GM23248 (cell line): Measurements from ENCODE around the gene CARD6. TPM values are rescaled to one million over a fixed set of nuclear protein-coding genes. Genes with fewer than 3 reads are reported as not detected.

ENCODE experiments used
- DNase-seq: peaks from one replicate; pipeline ENCODE4 v3.0.0-alpha.2; 2015
- H2AFZ ChIP-seq: fragments of 200-600 bp; sonication (generic); 2 replicates; pipeline ENCODE4 v1.6.1; 2016; ENCODE audit warnings: antibody characterized with exemption
- H3F3A ChIP-seq: fragments of 200-600 bp; sonication (generic); 2 replicates; pipeline ENCODE4 v1.6.1; 2016; ENCODE audit warnings: mild to moderate bottlenecking, antibody characterized with exemption, mixed run types; ENCODE audit not compliant: insufficient read depth
- H3K27ac ChIP-seq: fragments of 200-600 bp; sonication (generic); 2 replicates; pipeline ENCODE4 v1.5.1; 2016; ENCODE audit warnings: mild to moderate bottlenecking
- H3K27me3 ChIP-seq: fragments of 200-600 bp; sonication (generic); replicated peaks from 2 replicates; pipeline ENCODE4 v1.6.1; 2016; ENCODE audit warnings: mild to moderate bottlenecking; ENCODE audit not compliant: insufficient read depth
- H3K36me3 ChIP-seq: fragments of 200-600 bp; sonication (generic); 2 replicates; pipeline ENCODE4 v1.6.1; 2016; ENCODE audit warnings: low read depth, mild to moderate bottlenecking
- H3K4me1 ChIP-seq: fragments of 200-600 bp; sonication (generic); 2 replicates; pipeline ENCODE4 v1.6.1; 2016; ENCODE audit warnings: mild to moderate bottlenecking; ENCODE audit not compliant: insufficient read depth
- H3K4me2 ChIP-seq: fragments of 200-600 bp; sonication (generic); one replicate; pipeline ENCODE4 v1.6.1; 2016; ENCODE audit warnings: mild to moderate bottlenecking; ENCODE audit not compliant: unreplicated experiment
- H3K4me3 ChIP-seq: fragments of 200-600 bp; sonication (generic); 2 replicates; pipeline ENCODE4 v1.5.1; 2016; ENCODE audit warnings: mild to moderate bottlenecking
- H3K79me2 ChIP-seq: fragments of 200-600 bp; sonication (generic); 2 replicates; pipeline ENCODE4 v1.6.1; 2016; ENCODE audit warnings: mild to moderate bottlenecking; ENCODE audit not compliant: insufficient read depth
- H3K9ac ChIP-seq: fragments of 200-600 bp; sonication (generic); 2 replicates; pipeline ENCODE4 v1.6.1; 2016; ENCODE audit warnings: mild to moderate bottlenecking
- H3K9me2 ChIP-seq: fragments of 200-600 bp; sonication (generic); 2 replicates; pipeline ENCODE4 v1.6.1; 2016; ENCODE audit warnings: mixed run types, mild to moderate bottlenecking, moderate library complexity; ENCODE audit not compliant: insufficient read depth
- H3K9me3 ChIP-seq: fragments of 200-600 bp; sonication (generic); one replicate; pipeline ENCODE4 v1.6.1; 2017; ENCODE audit warnings: low read depth
- H4K20me1 ChIP-seq: fragments of 200-600 bp; sonication (generic); 2 replicates; pipeline ENCODE4 v1.6.0; 2016; ENCODE audit not compliant: insufficient read depth
- EZH2 ChIP-seq: fragments of 200-600 bp; sonication (generic); IDR thresholded peaks from 2 replicates; pipeline ENCODE4 v1.6.1; 2018; ENCODE audit warnings: antibody characterized with exemption, mild to moderate bottlenecking; ENCODE audit not compliant: insufficient read depth, poor library complexity, severe bottlenecking
- EZH2phosphoT487 ChIP-seq: fragments of 200-600 bp; sonication (generic); IDR thresholded peaks from 2 replicates; pipeline ENCODE4 v1.6.1; 2018; ENCODE audit warnings: antibody characterized with exemption, moderate library complexity, mild to moderate bottlenecking, low read depth; ENCODE audit not compliant: insufficient read depth
- WGBS, 2 experiments: methylation state at CpG; one replicate each; pipeline ENCODE4 v1.1.6; 2015 to 2017; ENCODE audit warnings: low lambda C conversion rate in 2 of 2, low coverage in 1 of 2; ENCODE audit errors: missing lambda C conversion rate in 2 of 2; 5-methylcytosine and 5-hydroxymethylcytosine counted together
- in situ Hi-C: fragments of 300-500 bp; cut with MboI; formaldehyde crosslinking; loops from 2 replicates; pipeline ENCODE4 v1.15.0; 2020
- polyA plus RNA-seq: library from polyadenylated mRNA; unstranded; fragments of >200 nt; fragmentation: Nextera tagmentation; extraction: Ambion mirVana; gene quantifications from 2 replicates; pipeline ENCODE4 v1.2.1, GENCODE V29; 2016
- total RNA-seq: library from RNA; depleted of rRNA; stranded (reverse); fragments of >200 nt; shearing (Covaris generic); gene quantifications from 2 replicates; pipeline ENCODE4 v1.2.3, GENCODE V29; 2014

The CARD6 gene
- total and polyA plus RNA-seq, 2 experiments from 2014 or later = 3.9 to 7.5 TPM

GRCh38 chr5:40834849-40835787 is 6.0 kb upstream of the CARD6 start, which contains the start of gene RPL37:
Gene RPL37 (minus strand): TSS chr5:40835222. CDS start chr5:40835185, 37 bp downstream.
- peak within 1 kb of the TSS; percentile 95 for H3K4me3 ChIP-seq
- H3K4me2 ChIP-seq = peak within 1 kb of the TSS; percentile 97
- peaks cover 44% of the 10 kb centered on the region for H3K36me3 ChIP-seq
- in situ Hi-C loops = no loop called here
- TF ChIP-seq EZH2phosphoT487 = no peak
- no peak for TF ChIP-seq EZH2
- peak within 1 kb of the TSS; percentile 96 for H3K27ac ChIP-seq
- peaks cover 49% of the 10 kb centered on the region for H3K79me2 ChIP-seq
- WGBS, 2 experiments = 1 to 2% methylated on average over 61 of the region's 61 CpGs
- H3K9me3 ChIP-seq = no peaks in the 10 kb centered on the region
- DNase-seq = peak; percentile 99
- H3K4me1 ChIP-seq = peaks cover 28% of the 10 kb centered on the region
- H2AFZ ChIP-seq = peak within 1 kb of the TSS; percentile 95
- peaks cover 64% of the 10 kb centered on the region for H3F3A ChIP-seq
- no peaks in the 10 kb centered on the region for H3K27me3 ChIP-seq
- peaks cover 9% of the 10 kb centered on the region for H4K20me1 ChIP-seq
- peak within 1 kb of the TSS; percentile 99 for H3K9ac ChIP-seq
- no peaks in the 10 kb centered on the region for H3K9me2 ChIP-seq

- Histone ChIP-seq H4K20me1 (peaks cover 2% of the 10 kb centered on the region), H3K9me3 (no peaks in the 10 kb centered on the region), H3K4me1 (peaks cover 34% of the 10 kb centered on the region), H3K9me2 (no peaks in the 10 kb centered on the region), H3K79me2 (peaks cover 19% of the 10 kb centered on the region), H3K4me2 (no peak overlapping the region), H3K4me3 (no peak overlapping the region), H3K27me3 (no peaks in the 10 kb centered on the region), H3K27ac (no peak overlapping the region), H3K9ac (no peak overlapping the region), H3K36me3 (peaks cover 15% of the 10 kb centered on the region), H2AFZ (no peak overlapping the region), H3F3A (peaks cover 48% of the 10 kb centered on the region)
- TF ChIP-seq EZH2 = no peak
- TF ChIP-seq EZH2phosphoT487 = no peak
- no peak for DNase-seq
- 99 to 100% methylated on average over 6 of the region's 6 CpGs for WGBS, 2 experiments
- in situ Hi-C loops = no loop called here
Measured at GRCh38 chr5:40838086-40838485, 3.1 kb upstream of the CARD6 start.

GRCh38 chr5:40842351-40842750 is 1.2 kb downstream of the CARD6 start:
- peak; percentile 77 for DNase-seq
- no peaks in the 10 kb centered on the region for H3K27me3 ChIP-seq
- 1 to 2% methylated on average over 2 of the region's 2 CpGs for WGBS, 2 experiments
- peaks cover 19% of the 10 kb centered on the region for H3K4me1 ChIP-seq
- no peaks in the 10 kb centered on the region for H3K9me2 ChIP-seq
- 0 out of 2 replicates have a peak, but pooled peaks cover 6% of the 10 kb centered on the region for H3K79me2 ChIP-seq
- H3K4me3 ChIP-seq = peak overlapping the region; percentile 79
- peak overlapping the region; percentile 71 for H3K27ac ChIP-seq
- no peaks in the 10 kb centered on the region for H3K36me3 ChIP-seq
- H3K4me2 ChIP-seq = peak overlapping the region; percentile 84
- H3K9me3 ChIP-seq = no peaks in the 10 kb centered on the region
- peaks cover 13% of the 10 kb centered on the region; the same call in 1 of the 2 replicates for H3F3A ChIP-seq
- in situ Hi-C loops = no loop called here
- H4K20me1 ChIP-seq = no peaks in the 10 kb centered on the region
- H2AFZ ChIP-seq = peak overlapping the region; percentile 95
- no peak for TF ChIP-seq EZH2
- TF ChIP-seq EZH2phosphoT487 = no peak
- peak overlapping the region; percentile 84 for H3K9ac ChIP-seq

DNA sequence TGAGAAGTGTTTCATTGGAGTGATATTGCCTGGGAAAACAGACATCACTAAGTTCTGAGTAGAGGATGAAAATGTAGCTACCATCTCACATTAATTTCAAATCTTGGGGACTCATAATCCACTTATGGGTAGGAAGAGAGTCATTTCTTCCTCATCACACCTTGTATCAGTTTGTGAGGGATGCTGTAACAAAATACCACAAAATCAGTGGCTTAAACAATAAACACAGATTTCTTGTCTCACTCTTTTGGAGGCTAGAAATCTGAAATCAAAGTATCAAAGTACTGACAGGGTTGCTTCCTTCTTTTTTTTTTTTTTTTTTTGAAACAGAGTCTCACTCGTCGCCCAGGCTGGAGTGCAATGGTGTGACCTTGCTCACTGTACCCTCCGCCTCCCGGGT is 3.4 kb downstream of the CARD6 start:
- peaks cover 13% of the 10 kb centered on the region; the same call in 1 of the 2 replicates for H3F3A ChIP-seq
- in situ Hi-C loops = no loop called here
- no peaks in the 10 kb centered on the region for H3K27me3 ChIP-seq
- H3K4me1 ChIP-seq = peaks cover 19% of the 10 kb centered on the region
- H3K36me3 ChIP-seq = no peaks in the 10 kb centered on the region
- no peak overlapping the region for H3K9ac ChIP-seq
- H3K4me2 ChIP-seq = no peak overlapping the region
- H3K27ac ChIP-seq = no peak overlapping the region
- no peak overlapping the region for H3K4me3 ChIP-seq
- 83 to 95% methylated on average over 2 to 4 of the region's 4 CpGs for WGBS, 2 experiments
- no peaks in the 10 kb centered on the region for H3K9me3 ChIP-seq
- 0 out of 2 replicates have a peak, but pooled peaks cover 6% of the 10 kb centered on the region for H3K79me2 ChIP-seq
- no peak for TF ChIP-seq EZH2phosphoT487
- no peak for TF ChIP-seq EZH2
- H4K20me1 ChIP-seq = no peaks in the 10 kb centered on the region
- H2AFZ ChIP-seq = no peak overlapping the region
- H3K9me2 ChIP-seq = no peaks in the 10 kb centered on the region
- no peak for DNase-seq
